B cell (primary cell): ENCODE results near the gene HSPB8. TPM values are rescaled to one million over a fixed set of nuclear protein-coding genes. Genes with fewer than 3 reads are reported as not detected.

Source experiments
- ATAC-seq: fragments of 200-7000 bp; cut with Tn5 transposase; one replicate; pipeline ENCODE4 v1.10.0; 2021; ENCODE audit warnings: low read depth, mild to moderate bottlenecking, moderate number of reproducible peaks, moderate library complexity
- CTCF ChIA-PET: fragments of 350-600 bp; sonication (Branson Sonifier 250); formaldehyde crosslinking; loops from one replicate; lab custom pipeline; 2021; ENCODE audit warnings: antibody characterized with exemption, inconsistent platforms; lab: Charles Lee
- POLR2A ChIA-PET: fragments of 350-600 bp; sonication (Branson Sonifier 250); formaldehyde crosslinking; loops from one replicate; lab custom pipeline; 2021; ENCODE audit warnings: antibody characterized with exemption; lab: Charles Lee
- DNase-seq: peaks from one replicate; pipeline ENCODE4 v3.0.0; 2013
- H2AFZ ChIP-seq: 2 replicates; pipeline ENCODE4 v1.6.1; 2012; ENCODE audit warnings: mild to moderate bottlenecking, low read depth, low read length; ENCODE audit not compliant: insufficient read depth, poor library complexity, severe bottlenecking
- H3K27ac ChIP-seq, 2 donors: 1 replicate in 1 of 2; 2 replicates in 1 of 2; pipeline ENCODE4 v1.5.1; 2012 to 2013; ENCODE audit warnings: low read length in 2 of 2, mild to moderate bottlenecking in 2 of 2, moderate library complexity in 1 of 2
- H3K27me3 ChIP-seq, 4 experiments: fragments of 200-600 bp in 1 of 4; sonication (generic) in 1 of 4; replicated peaks in 1 of 4; 1 replicate in 2 of 4; 2 replicates in 2 of 4; pipeline versions ENCODE4 v1.6.1 to v1.7.0; 2013 to 2016; ENCODE audit warnings: low read length in 3 of 4, mild to moderate bottlenecking in 2 of 4, mixed read lengths in 1 of 4, moderate library complexity in 1 of 4; ENCODE audit not compliant: insufficient read depth in 4 of 4, control insufficient read depth in 3 of 4; ENCODE audit errors: control extremely low read depth in 1 of 4
- H3K36me3 ChIP-seq, 2 experiments: replicated peaks in 1 of 2; 1 replicate in 1 of 2; 2 replicates in 1 of 2; pipeline versions ENCODE4 v1.6.1 to v1.7.1; 2013; ENCODE audit warnings: low read length in 1 of 2; ENCODE audit not compliant: insufficient read depth in 2 of 2, control insufficient read depth in 1 of 2; ENCODE audit errors: control extremely low read depth in 1 of 2, extremely low read depth in 1 of 2
- H3K4me1 ChIP-seq, 2 donors: fragments of 200-600 bp in 1 of 2; sonication (generic) in 1 of 2; 1 replicate in 1 of 2; 2 replicates in 1 of 2; pipeline versions ENCODE4 v1.5.1 to v1.6.1; 2013 to 2017; ENCODE audit warnings: low read length in 2 of 2; ENCODE audit not compliant: control insufficient read depth in 2 of 2, insufficient read depth in 2 of 2
- H3K4me2 ChIP-seq: replicated peaks from 2 replicates; pipeline ENCODE3; 2012; ENCODE audit warnings: mild to moderate bottlenecking, low read depth, low read length; ENCODE audit not compliant: poor library complexity, severe bottlenecking
- H3K4me3 ChIP-seq, 5 experiments: fragments of 200-600 bp in 1 of 5; sonication (generic) in 1 of 5; 1 replicate in 3 of 5; 2 replicates in 2 of 5; pipeline versions ENCODE4 v1.5.1 to v1.7.0; 2011 to 2016; ENCODE audit warnings: low read length in 4 of 5, mild to moderate bottlenecking in 4 of 5, low read depth in 2 of 5, control low read depth in 1 of 5, moderate library complexity in 1 of 5; ENCODE audit not compliant: insufficient read depth in 1 of 5; ENCODE audit errors: control extremely low read depth in 1 of 5, extremely low read depth in 1 of 5
- H3K79me2 ChIP-seq: fragments of 200-600 bp; sonication (generic); one replicate; pipeline ENCODE4 v1.6.0; 2016; ENCODE audit warnings: low read length; ENCODE audit not compliant: control insufficient read depth, insufficient read depth
- H3K9ac ChIP-seq: fragments of 200-600 bp; sonication (generic); 2 replicates; pipeline ENCODE4 v1.6.1; 2017; ENCODE audit warnings: mild to moderate bottlenecking, low read length, moderate library complexity
- H3K9me3 ChIP-seq, 3 donors: one replicate each; pipeline versions ENCODE4 v1.6.1 to v1.7.1; 2013; ENCODE audit warnings: low read length in 2 of 3; ENCODE audit not compliant: control insufficient read depth in 2 of 3, insufficient read depth in 1 of 3; ENCODE audit errors: control extremely low read depth in 1 of 3
- H4K20me1 ChIP-seq: 2 replicates; pipeline ENCODE4 v1.6.0; 2012; ENCODE audit warnings: mild to moderate bottlenecking, low read length; ENCODE audit not compliant: insufficient read depth, control insufficient read depth, poor library complexity, severe bottlenecking
- H3K27ac Mint-ChIP-seq: one replicate; pipeline ENCODE4 v1.8.0; 2021; ENCODE audit warnings: mixed read lengths
- H3K27me3 Mint-ChIP-seq: one replicate; pipeline ENCODE4 v1.8.0; 2021; ENCODE audit warnings: mixed read lengths
- H3K4me1 Mint-ChIP-seq: one replicate; pipeline ENCODE4 v1.8.0; 2021; ENCODE audit warnings: mixed read lengths
- H3K4me3 Mint-ChIP-seq: one replicate; pipeline ENCODE4 v1.8.0; 2021; ENCODE audit warnings: mixed read lengths
- H3K9me3 Mint-ChIP-seq: one replicate; pipeline ENCODE4 v1.8.0; 2022; ENCODE audit warnings: mixed read lengths; ENCODE audit not compliant: insufficient read depth
- EZH2 ChIP-seq: IDR thresholded peaks from 2 replicates; pipeline ENCODE4 v1.6.1; 2012; ENCODE audit warnings: borderline replicate concordance, low read depth, mild to moderate bottlenecking, moderate library complexity, low read length; ENCODE audit not compliant: insufficient read depth, poor library complexity, severe bottlenecking
- WGBS: methylation state at CpG from one replicate; pipeline ENCODE4 v1.1.5; 2013; ENCODE audit warnings: missing lambda C conversion rate; ENCODE audit not compliant: insufficient coverage; 5-methylcytosine and 5-hydroxymethylcytosine counted together
- intact Hi-C: fragments of 100-400 bp; cut with micrococcal nuclease; formaldehyde crosslinking; loops from one replicate; pipeline ENCODE4 v1.10.0; 2022
- polyA plus RNA-seq: library from polyadenylated mRNA; depleted of rRNA; stranded (reverse); fragments of >200 nt; gene quantifications from 2 replicates; pipeline ENCODE4 v1.2.3, GENCODE V29; 2012
- total RNA-seq, 2 donors: library from RNA; stranded (reverse); fragments of 120-200 nt in 1 of 2; gene quantifications; 1 replicate in 1 of 2; 2 replicates in 1 of 2; pipeline versions ENCODE4 v1.2.3 to v1.2.4, GENCODE V29; 2013 to 2022
- TF ChIP-seq, protein P1 (sequence below): fragments of 200-600 bp; IDR thresholded peaks from one replicate; pipeline ENCODE4 v1.8.0; 2022; ENCODE audit warnings: antibody characterized with exemption, mild to moderate bottlenecking

Gene HSPB8
- total and polyA plus RNA-seq, 2 donors (not counting 1 experiment from before 2014, with no cell fraction given) = not detected

DNA sequence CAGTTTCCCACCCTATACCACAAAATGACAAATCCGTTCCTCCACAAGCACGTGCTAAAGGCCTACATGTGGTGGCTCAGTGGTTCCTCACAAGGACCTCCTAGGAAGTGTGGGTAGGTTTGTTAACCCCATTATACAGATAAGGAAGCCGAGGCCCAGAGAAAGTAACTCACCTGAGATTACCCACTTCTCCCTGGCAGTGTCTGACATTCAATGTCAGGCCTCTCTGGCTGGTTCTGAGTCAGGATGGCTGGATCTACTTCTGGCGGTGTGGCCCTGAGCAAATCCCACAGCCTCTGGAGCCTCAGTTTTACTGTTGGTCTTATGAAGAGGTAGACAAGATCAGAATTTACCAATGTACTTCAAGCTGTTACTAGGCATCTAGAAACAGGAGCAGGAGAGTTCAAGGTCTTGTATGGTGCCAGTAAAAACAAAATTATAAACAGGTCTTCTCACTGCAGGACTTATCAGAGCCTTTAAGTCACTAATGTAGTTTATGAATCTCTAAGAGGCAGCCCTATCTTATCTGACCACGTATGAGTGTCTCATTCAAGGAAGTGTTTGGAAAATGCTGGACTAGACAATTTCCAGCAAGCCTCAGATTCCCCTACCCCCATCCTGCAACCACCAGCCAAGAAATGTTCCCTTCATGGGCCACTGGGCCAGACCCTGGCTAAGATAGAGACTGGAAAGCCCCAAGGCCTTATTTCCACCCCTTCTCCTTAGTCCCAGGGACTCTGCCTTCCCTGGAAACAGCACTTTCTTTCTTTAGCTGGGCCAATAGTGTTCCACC, 4.2 kb downstream of the HSPB8 start:
- Mint-ChIP-seq H3K9me3 (no peaks in the 10 kb centered on the region), H3K4me3 (no peak overlapping the region), H3K27ac (no peak overlapping the region), H3K4me1 (no peaks in the 10 kb centered on the region), H3K27me3 (peaks cover 7% of the 10 kb centered on the region)
- H3K9me3 ChIP-seq = peaks cover 0 to 12% (median 0%) of the 10 kb centered on the region in 3 donors
- no peaks in the 10 kb centered on the region for H4K20me1 ChIP-seq
- no peaks in the 10 kb centered on the region for H3K79me2 ChIP-seq
- ChIA-PET POLR2A (no interaction called here), CTCF (no interaction called here)
- H3K4me3 ChIP-seq = no peak overlapping the region
- no peaks in the 10 kb centered on the region for H3K4me1 ChIP-seq
- peaks cover 0 to 9% (median 0%) of the 10 kb centered on the region in 4 experiments for H3K27me3 ChIP-seq
- no peak for DNase-seq
- WGBS = 86% methylated on average over 1 of the region's 5 CpGs
- no peak overlapping the region for H2AFZ ChIP-seq
- intact Hi-C loops = no loop called here
- no peak overlapping the region for H3K4me2 ChIP-seq
- H3K36me3 ChIP-seq = no peaks in the 10 kb centered on the region
- no peak for ATAC-seq
- H3K9ac ChIP-seq = no peak overlapping the region
- TF ChIP-seq, protein P1, sequence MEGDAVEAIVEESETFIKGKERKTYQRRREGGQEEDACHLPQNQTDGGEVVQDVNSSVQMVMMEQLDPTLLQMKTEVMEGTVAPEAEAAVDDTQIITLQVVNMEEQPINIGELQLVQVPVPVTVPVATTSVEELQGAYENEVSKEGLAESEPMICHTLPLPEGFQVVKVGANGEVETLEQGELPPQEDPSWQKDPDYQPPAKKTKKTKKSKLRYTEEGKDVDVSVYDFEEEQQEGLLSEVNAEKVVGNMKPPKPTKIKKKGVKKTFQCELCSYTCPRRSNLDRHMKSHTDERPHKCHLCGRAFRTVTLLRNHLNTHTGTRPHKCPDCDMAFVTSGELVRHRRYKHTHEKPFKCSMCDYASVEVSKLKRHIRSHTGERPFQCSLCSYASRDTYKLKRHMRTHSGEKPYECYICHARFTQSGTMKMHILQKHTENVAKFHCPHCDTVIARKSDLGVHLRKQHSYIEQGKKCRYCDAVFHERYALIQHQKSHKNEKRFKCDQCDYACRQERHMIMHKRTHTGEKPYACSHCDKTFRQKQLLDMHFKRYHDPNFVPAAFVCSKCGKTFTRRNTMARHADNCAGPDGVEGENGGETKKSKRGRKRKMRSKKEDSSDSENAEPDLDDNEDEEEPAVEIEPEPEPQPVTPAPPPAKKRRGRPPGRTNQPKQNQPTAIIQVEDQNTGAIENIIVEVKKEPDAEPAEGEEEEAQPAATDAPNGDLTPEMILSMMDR = no peak
- TF ChIP-seq EZH2 = no peak
- H3K27ac ChIP-seq = no peak overlapping the region

DNA sequence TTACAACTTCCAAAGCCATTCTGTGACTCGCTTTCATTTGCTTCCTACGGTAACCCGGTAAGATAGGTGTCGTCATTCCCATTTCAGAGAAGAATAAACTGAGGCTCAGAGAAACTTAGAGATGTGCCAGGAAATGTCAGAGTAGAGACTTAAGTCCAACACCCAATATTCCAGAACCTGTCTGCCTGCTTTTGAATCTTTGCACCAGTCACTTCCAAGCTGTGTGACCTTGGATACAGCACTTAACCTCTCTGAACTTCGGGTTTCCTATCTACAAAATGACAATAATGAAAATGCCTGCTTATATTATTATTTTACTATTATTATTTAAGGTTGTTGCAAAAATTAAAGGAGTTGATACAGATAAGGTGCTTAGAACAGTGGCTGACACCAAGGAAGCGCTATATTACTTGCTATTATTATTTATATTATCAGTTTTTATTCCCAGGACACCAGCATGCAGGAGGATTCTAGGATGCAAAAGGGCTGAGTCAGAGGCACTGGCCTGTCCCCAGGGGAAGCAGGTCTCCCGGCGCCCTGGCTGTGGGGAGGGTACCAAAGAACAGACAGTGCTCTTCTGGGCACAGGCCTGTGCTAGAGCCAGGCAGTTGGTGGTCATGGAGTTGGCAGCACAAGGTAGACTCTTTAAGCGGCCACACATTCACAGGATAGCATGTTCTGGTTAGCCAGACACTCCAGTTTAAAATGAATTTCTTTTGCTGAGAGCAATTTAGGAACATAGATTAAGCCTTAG, 5.4 kb downstream of the HSPB8 start:
- TF ChIP-seq, protein P1 = no peak
- no peak for TF ChIP-seq EZH2
- Histone ChIP-seq H3K4me3 (no peak overlapping the region), H3K36me3 (no peaks in the 10 kb centered on the region), H3K4me1 (no peaks in the 10 kb centered on the region), H2AFZ (no peak overlapping the region), H3K27me3 (peaks cover 0 to 3% (median 0%) of the 10 kb centered on the region in 4 experiments), H3K4me2 (no peak overlapping the region), H3K27ac (no peak overlapping the region), H3K9ac (no peak overlapping the region), H3K79me2 (no peaks in the 10 kb centered on the region), H3K9me3 (peaks cover 0 to 4% (median 0%) of the 10 kb centered on the region in 3 donors), H4K20me1 (no peaks in the 10 kb centered on the region)
- 89% methylated on average over 3 of the region's 9 CpGs for WGBS
- ATAC-seq (no peak), DNase-seq (no peak)
- intact Hi-C loops = no loop called here
- ChIA-PET POLR2A (no interaction called here), CTCF (no interaction called here)
- H3K27ac Mint-ChIP-seq = no peak overlapping the region
- no peaks in the 10 kb centered on the region for H3K4me1 Mint-ChIP-seq
- H3K4me3 Mint-ChIP-seq = no peak overlapping the region
- H3K27me3 Mint-ChIP-seq = peaks cover 3% of the 10 kb centered on the region
- no peaks in the 10 kb centered on the region for H3K9me3 Mint-ChIP-seq
